Measurements from ENCODE around the gene KREMEN1.

GRCh38 chr22:29200901-29201300, 128.1 kb downstream of the KREMEN1 start:
- TF ChIP-seq ZBTB43 (CRISPR knock-in tag; IDR thresholded peaks at IDR 0.05): no peak
- TF ChIP-seq CTCF (IDR thresholded peaks at IDR 0.05): no peak
- no peak for TF ChIP-seq MAX (CRISPR knock-in tag; IDR thresholded peaks at IDR 0.05)
- TF ChIP-seq ATF6 (CRISPR knock-in tag; IDR thresholded peaks at IDR 0.05): no peak
- no peak for TF ChIP-seq CDX4 (CRISPR knock-in tag; IDR thresholded peaks at IDR 0.05; ENCODE audit: borderline replicate concordance)
- TF ChIP-seq ATF3 (CRISPR knock-in tag; conservative IDR thresholded peaks at IDR 0.05): no peak
- TF ChIP-seq ATF2 (CRISPR knock-in tag; IDR thresholded peaks at IDR 0.05; ENCODE audit: borderline replicate concordance, low read depth): no peak
- TF ChIP-seq ATF1 (CRISPR knock-in tag; IDR thresholded peaks at IDR 0.05): no peak
- no peak for TF ChIP-seq ESRRA (CRISPR knock-in tag; IDR thresholded peaks at IDR 0.05; ENCODE audit: borderline replicate concordance)
- no peak for TF ChIP-seq NR2C2 (CRISPR knock-in tag; IDR thresholded peaks at IDR 0.05)
- no peak for TF ChIP-seq EMX1 (CRISPR knock-in tag; IDR thresholded peaks at IDR 0.05)

Data from WTC11 (cell line).